GM21529 (cell line): ENCODE data around the gene ADAM15.

Experiments
- ATAC-seq: cut with Tn5 transposase; IDR thresholded peaks from one replicate; pipeline ENCODE4 v1.9.1; 2021; ENCODE audit not compliant: unreplicated experiment

The ADAM15 gene

GRCh38 chr1:155011437-155012025, 39.6 kb upstream of the ADAM15 start:
- no peak for ATAC-seq

DNA sequence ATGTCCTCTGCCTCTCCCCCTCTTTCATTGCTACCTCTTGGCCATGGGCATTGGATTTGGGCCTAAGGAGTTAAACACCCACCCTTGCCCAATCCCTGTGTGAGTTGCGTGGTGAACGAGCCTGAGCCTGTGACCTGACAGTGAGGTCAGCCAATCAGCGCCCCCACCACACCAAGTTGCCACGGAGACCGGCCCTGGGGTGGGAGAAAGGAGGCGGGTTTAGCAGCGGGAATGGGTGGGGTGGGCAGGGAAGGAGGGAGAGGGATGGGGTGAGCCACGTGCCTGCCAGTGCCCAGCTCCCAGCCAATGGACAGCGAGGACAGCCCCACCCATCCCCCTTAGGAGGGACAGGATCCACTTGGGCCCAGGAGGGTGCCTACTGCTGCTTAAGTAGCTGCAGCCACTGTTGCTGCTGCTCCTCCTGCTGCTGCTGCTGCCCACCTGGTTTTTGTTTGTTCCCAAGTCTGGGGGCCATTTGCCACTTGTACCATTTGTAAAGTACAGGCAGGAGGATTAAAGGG, 39.0 kb upstream of the ADAM15 start:
- ATAC-seq = no peak

- ATAC-seq = no peak
Measured at GRCh38 chr1:155012776-155013602, 38.1 kb upstream of the ADAM15 start.

DNA sequence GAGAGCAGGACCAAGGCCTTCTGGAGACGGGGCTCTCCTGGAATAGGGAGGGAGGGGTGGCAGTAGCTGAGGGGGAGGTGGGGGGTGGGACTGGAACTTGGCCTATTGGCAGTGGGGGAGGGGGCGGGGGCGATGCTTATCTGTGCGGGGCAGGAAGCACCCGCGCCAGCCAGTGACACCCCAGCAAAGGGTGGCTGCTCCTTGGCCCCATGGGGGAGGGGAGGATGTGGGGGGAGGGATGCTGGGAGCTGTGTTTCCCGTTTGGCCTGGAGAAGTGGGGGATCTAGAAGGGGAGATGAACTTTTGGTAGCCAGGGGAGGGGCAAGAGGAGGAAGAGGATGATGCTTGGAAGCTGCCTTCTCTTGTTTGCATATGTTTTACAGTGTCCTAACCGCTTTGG, 37.5 kb upstream of the ADAM15 start:
- no peak for ATAC-seq

DNA sequence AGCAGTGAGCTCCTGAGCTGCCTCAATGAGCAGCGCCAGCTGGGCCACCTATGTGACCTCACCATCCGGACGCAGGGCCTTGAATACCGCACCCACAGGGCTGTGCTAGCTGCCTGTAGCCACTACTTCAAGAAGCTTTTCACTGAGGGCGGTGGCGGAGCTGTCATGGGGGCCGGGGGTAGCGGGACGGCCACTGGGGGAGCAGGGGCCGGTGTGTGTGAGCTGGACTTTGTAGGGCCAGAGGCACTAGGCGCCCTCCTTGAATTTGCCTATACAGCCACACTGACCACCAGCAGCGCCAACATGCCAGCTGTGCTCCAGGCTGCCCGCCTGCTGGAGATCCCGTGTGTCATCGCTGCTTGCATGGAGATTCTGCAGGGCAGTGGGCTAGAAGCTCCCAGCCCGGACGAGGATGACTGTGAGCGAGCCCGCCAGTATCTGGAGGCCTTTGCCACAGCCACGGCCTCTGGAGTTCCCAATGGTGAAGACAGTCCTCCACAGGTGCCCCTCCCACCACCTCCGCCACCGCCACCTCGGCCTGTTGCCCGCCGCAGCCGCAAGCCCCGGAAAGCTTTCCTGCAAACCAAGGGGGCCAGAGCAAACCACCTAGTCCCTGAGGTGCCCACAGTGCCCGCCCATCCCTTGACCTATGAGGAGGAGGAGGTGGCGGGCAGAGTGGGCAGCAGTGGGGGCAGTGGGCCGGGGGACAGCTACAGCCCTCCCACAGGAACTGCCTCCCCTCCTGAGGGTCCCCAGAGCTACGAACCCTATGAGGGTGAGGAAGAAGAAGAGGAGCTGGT, 36.2 kb upstream of the ADAM15 start:
- no peak for ATAC-seq

DNA sequence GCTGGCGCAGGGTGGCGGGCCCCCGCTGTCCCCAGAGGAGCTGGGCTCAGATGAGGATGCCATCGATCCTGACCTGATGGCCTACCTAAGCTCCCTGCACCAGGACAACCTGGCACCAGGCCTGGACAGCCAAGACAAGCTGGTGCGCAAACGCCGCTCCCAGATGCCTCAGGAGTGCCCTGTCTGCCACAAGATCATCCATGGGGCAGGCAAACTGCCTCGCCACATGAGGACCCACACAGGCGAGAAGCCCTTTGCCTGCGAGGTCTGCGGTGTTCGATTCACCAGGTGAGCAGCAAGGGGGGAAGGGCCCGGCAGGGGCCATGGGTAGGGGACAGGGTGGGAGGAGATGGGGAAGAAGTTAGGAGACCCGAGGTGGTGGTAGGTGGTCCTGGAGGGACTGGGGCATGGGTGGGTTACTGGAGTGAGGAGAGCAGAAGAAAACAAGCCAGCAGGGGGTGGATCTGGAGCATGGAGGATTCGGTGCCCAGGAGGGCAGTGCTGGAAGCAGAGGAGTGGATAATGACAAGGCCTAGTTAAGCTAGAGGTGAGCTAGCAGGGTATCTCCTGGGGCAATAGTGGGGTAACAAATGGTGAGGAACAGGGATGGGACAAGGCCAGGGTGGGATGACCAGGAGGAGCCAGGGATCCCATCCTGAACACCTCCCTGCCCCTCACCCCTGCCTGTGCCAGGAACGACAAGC, 35.4 kb upstream of the ADAM15 start:
- no peak for ATAC-seq

GRCh38 chr1:155016231-155016831, 34.8 kb upstream of the ADAM15 start:
- ATAC-seq = no peak

DNA sequence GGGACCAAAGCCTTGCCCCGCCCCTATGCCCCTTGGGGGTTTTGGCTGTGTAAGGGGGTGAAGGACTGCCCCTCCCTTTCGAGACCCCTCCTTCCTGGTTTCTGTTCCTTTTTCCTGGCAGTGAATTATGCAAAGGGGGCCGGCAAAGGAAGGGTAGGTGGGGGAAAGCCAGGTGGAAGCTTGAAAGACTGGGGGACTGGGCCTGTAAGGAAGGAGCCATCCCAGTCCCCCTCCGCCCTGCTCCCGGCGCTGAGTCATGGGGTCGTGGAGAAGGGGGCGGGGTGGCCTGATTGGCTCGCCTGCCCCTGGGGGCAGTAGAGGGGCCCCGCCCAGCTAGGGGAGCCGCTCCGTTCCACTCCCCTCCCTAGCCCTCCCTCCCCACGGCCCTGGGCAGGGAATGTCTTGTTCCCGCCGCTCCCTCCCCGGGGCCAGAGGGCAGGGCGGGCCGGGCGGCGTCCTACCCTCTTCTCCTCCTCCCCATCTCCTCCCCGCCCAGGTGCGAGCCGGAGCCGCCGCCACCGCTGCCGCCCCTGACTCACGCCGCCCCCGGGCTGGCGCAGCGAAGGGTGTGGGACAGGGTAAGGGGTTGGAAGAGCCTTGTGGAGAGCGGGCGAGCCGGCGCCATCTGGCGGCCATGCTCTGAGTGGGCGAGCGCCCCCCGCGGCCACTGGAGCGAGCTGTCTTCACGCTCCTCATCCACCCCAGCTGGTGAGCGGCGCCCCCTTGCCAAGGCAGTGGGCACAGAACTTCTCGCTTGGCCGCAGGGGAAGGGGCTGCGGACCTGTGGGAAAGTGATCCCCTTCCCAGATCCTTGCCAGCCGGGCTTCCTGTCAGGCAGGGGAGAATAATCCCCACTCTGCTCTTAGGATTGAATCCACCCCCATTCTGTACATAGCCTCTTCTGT, 33.8 kb upstream of the ADAM15 start:
- peak; percentile 81 for ATAC-seq

DNA sequence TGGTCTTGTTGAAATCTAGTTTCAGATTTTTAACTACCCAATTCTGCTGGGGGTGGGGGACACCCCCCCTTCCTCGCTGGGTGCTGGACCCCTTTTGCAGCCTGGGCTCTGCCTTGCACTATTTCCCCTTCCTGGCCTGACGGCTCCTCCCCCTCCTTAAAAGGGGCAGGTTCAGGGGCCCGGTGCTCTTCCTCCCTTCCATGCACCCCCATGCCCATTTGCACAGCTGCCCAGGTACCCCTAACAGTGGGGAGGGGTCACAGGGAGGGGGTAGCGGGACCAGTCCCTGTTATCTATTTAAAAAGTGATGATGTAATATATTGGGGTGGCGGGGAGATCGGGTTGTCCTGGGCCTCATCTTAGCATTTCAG, 33.2 kb upstream of the ADAM15 start:
- no peak for ATAC-seq

GRCh38 chr1:155018617-155019348, 32.3 kb upstream of the ADAM15 start:
- ATAC-seq = no peak

- no peak for ATAC-seq
Measured at GRCh38 chr1:155019377-155020245, 31.5 kb upstream of the ADAM15 start.

DNA sequence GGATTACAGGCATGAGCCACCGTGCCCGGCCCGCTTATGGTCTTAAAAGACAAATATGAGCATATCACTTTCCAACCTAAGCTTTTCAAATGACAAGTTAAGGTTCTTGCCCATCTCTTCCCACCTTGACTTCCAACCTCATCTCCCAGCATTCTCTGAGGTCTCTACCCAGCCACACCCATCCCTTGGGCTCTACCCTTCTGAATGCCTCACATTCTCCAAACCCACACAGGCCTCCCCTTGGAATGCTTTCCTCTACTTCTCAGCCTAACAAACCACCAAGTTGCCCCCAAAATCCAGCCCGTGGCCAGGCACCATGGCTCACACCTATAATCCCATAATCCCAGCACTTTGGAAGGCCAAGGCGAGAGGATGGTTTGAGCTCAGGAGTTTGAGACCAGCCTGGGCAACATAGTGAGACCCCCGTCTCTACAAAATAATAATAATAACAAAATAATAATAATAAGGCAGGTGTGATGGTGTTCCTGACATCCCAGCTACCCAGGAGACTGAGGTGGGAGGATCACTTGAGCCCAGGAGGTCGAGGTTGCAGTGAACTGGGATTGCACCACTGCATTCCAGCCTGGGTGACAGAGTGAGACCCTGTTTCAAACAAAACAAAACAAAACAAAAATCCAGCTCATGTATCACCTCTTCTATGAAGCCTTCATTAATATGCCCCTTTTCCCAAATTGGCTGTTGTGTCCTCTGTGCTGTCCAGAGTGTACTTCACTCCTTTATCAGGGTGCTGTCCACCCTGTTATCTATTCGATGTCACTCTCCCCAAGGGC, 28.8 kb upstream of the ADAM15 start:
- no peak for ATAC-seq

DNA sequence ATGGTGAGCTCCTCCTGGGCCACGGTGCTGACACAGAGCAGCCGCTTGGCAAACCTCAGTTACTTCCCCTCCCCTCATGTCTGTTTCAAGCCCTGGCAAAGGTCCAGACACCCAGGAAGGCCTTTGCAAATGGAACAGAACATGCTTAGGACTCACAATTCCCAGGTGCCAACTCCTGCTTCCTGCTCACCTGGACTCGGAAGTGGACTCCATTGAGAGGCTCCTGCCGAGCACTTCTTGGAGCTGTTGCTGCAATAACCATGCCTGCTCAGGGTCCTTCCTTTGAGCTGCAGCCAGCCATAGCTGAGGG, 28.2 kb upstream of the ADAM15 start:
- no peak for ATAC-seq

- ATAC-seq = no peak
Measured at GRCh38 chr1:155023627-155024026, 27.5 kb upstream of the ADAM15 start.

DNA sequence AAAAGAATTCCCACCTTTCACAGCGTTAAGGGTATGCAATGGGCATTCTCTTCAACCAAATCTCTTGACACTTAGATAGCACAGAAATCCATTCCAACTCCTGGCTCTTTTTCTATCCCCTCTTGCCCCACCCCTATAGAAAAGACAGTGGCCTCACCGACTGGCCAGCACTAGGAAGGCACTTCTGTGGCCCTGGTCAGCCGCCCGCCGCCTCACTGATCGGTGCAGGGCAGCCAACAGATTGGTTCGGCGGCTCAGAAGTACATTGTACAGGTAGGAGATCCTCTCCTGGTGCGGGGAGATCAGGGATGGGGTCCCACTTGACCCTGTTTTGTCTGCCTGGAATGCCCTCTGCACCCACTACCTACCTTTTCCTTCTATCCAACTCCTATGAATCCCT, 26.8 kb upstream of the ADAM15 start:
- no peak for ATAC-seq

- ATAC-seq = no peak
Measured at GRCh38 chr1:155026154-155026553, 25.0 kb upstream of the ADAM15 start.

GRCh38 chr1:155026588-155026987, 24.5 kb upstream of the ADAM15 start:
- no peak for ATAC-seq
